ENCODE results near the gene PGLYRP3. TPM values are rescaled to one million over a fixed set of nuclear protein-coding genes. Genes with fewer than 3 reads are reported as not detected.
"Not testable (repeated sequence)": the region's sequence is repeated elsewhere in the genome, so short reads cannot be mapped to it uniquely, and the experiment has no call there.

The PGLYRP3 gene
- total and polyA plus RNA-seq, 2 donors (not counting 3 experiments of a cell fraction or from before 2014, with no cell fraction given), result not detected

GRCh38 chr1:153318145-153318544 lies 5.4 kb upstream of the PGLYRP3 start:
- intact Hi-C loops (cut with micrococcal nuclease); CTCF ChIA-PET; H3K9me1 ChIP-seq (replicated peaks; ENCODE audit: control insufficient read depth, extremely low read depth, insufficient read depth, low read length); H3K4me1 ChIP-seq (ENCODE audit: control insufficient read depth, extremely low read depth, insufficient read depth, low read length); DNase-seq (ENCODE audit: low read depth, low spot score); H3K27me3 ChIP-seq (ENCODE audit: control insufficient read depth in 2 of 2, insufficient read depth in 2 of 2, low read length in 2 of 2); H3K9ac ChIP-seq (replicated peaks; ENCODE audit: extremely low read depth, insufficient read depth, low read length); H2AFZ ChIP-seq (ENCODE audit: low read depth, low read length); H3K4me3 ChIP-seq (replicated peaks in 1 of 3; ENCODE audit: insufficient read depth in 1 of 3, low read depth in 1 of 3, low read length in 3 of 3); FAIRE-seq; H3K27ac ChIP-seq (ENCODE audit: insufficient read depth, low read depth, low read length); dilution Hi-C loops (cut with MboI; ENCODE audit: extremely low pct_ligation_motif_present, low sequenced_read_pairs); H3K36me3 ChIP-seq (ENCODE audit: control insufficient read depth in 2 of 2, extremely low read depth in 1 of 2, insufficient read depth in 2 of 2, low read length in 2 of 2); H3K79me2 ChIP-seq (ENCODE audit: control insufficient read depth, insufficient read depth, low read length); BruUV-seq (replicated peaks); H4K20me1 ChIP-seq (replicated peaks; ENCODE audit: control insufficient read depth, extremely low read depth, insufficient read depth, low read length); H3K4me2 ChIP-seq (ENCODE audit: insufficient read depth, low read length); H3K9me3 ChIP-seq (replicated peaks; ENCODE audit: control insufficient read depth, insufficient read depth, low read length); POLR2A ChIA-PET: not testable (repeated sequence)

- H3K27me3 ChIP-seq (ENCODE audit: control insufficient read depth in 2 of 2, insufficient read depth in 2 of 2, low read length in 2 of 2); H3K9ac ChIP-seq (replicated peaks; ENCODE audit: extremely low read depth, insufficient read depth, low read length); CTCF ChIA-PET; H3K4me2 ChIP-seq (ENCODE audit: insufficient read depth, low read length); H3K27ac ChIP-seq (ENCODE audit: insufficient read depth, low read depth, low read length); intact Hi-C loops (cut with micrococcal nuclease); H4K20me1 ChIP-seq (replicated peaks; ENCODE audit: control insufficient read depth, extremely low read depth, insufficient read depth, low read length); H3K36me3 ChIP-seq (ENCODE audit: control insufficient read depth in 2 of 2, extremely low read depth in 1 of 2, insufficient read depth in 2 of 2, low read length in 2 of 2); H3K4me3 ChIP-seq (replicated peaks in 1 of 3; ENCODE audit: insufficient read depth in 1 of 3, low read depth in 1 of 3, low read length in 3 of 3); dilution Hi-C loops (cut with MboI; ENCODE audit: extremely low pct_ligation_motif_present, low sequenced_read_pairs); H3K4me1 ChIP-seq (ENCODE audit: control insufficient read depth, extremely low read depth, insufficient read depth, low read length); DNase-seq (ENCODE audit: low read depth, low spot score); H3K79me2 ChIP-seq (ENCODE audit: control insufficient read depth, insufficient read depth, low read length); BruUV-seq (replicated peaks); FAIRE-seq; H3K9me1 ChIP-seq (replicated peaks; ENCODE audit: control insufficient read depth, extremely low read depth, insufficient read depth, low read length); H2AFZ ChIP-seq (ENCODE audit: low read depth, low read length); H3K9me3 ChIP-seq (replicated peaks; ENCODE audit: control insufficient read depth, insufficient read depth, low read length); POLR2A ChIA-PET: not testable (repeated sequence)
Observed at GRCh38 chr1:153316013-153316412, 3.3 kb upstream of the PGLYRP3 start.

DNA sequence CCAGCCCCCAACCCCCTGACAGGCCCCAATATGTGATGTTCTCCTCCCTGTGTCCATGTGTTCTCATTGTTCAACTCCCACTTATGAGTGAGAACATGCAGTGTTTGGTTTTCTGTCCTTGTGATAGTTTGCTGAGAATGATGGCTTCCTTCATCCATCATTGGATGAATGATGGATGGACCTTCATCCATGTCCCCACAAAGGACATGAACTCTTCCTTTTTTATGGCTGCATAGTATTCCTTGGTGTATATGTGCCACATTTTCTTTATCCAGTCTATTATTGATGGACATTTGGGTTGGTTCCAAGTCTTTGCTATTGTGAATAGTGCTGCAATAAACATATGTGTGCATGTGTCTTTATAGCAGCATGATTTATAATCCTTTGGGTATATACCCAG lies 1.6 kb upstream of the PGLYRP3 start:
- DNase-seq (ENCODE audit: low read depth, low spot score); H3K4me3 ChIP-seq (replicated peaks in 1 of 3; ENCODE audit: insufficient read depth in 1 of 3, low read depth in 1 of 3, low read length in 3 of 3); H3K9ac ChIP-seq (replicated peaks; ENCODE audit: extremely low read depth, insufficient read depth, low read length); intact Hi-C loops (cut with micrococcal nuclease); H3K36me3 ChIP-seq (ENCODE audit: control insufficient read depth in 2 of 2, extremely low read depth in 1 of 2, insufficient read depth in 2 of 2, low read length in 2 of 2); dilution Hi-C loops (cut with MboI; ENCODE audit: extremely low pct_ligation_motif_present, low sequenced_read_pairs); H3K4me2 ChIP-seq (ENCODE audit: insufficient read depth, low read length); H3K9me1 ChIP-seq (replicated peaks; ENCODE audit: control insufficient read depth, extremely low read depth, insufficient read depth, low read length); H3K4me1 ChIP-seq (ENCODE audit: control insufficient read depth, extremely low read depth, insufficient read depth, low read length); BruUV-seq (replicated peaks); FAIRE-seq; H3K27ac ChIP-seq (ENCODE audit: insufficient read depth, low read depth, low read length); H4K20me1 ChIP-seq (replicated peaks; ENCODE audit: control insufficient read depth, extremely low read depth, insufficient read depth, low read length); CTCF ChIA-PET; H3K9me3 ChIP-seq (replicated peaks; ENCODE audit: control insufficient read depth, insufficient read depth, low read length); H3K79me2 ChIP-seq (ENCODE audit: control insufficient read depth, insufficient read depth, low read length); POLR2A ChIA-PET; H3K27me3 ChIP-seq (ENCODE audit: control insufficient read depth in 2 of 2, insufficient read depth in 2 of 2, low read length in 2 of 2); H2AFZ ChIP-seq (ENCODE audit: low read depth, low read length): not testable (repeated sequence)
